ENCODE results near the gene GNAI3. TPM values are rescaled to one million over a fixed set of nuclear protein-coding genes. Genes with fewer than 3 reads are reported as not detected.

GNAI3 gene
- total RNA-seq, 4 donors from 2014 or later: 7.4 to 9.8 (median 8.3) TPM

DNA sequence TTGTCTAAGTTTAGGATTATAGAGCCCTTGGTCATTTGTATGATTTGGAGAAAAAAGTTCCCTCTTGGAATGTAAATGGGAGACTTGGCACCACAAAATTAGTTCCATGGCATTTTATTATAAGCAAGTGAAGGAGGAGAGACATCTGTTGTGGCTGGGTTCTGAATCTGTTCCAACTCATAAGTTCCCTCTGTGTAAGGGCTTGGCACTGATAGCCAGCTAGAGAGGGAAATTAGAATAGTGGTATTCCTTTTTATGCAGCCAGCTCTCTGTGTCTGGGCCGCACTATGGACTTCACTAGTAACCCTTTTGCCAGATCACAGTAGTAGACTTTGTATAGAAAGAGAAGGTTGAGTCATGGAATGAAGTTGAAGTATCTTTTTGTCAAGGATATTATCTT lies 31.1 kb downstream of the GNAI3 start:
- DNase-seq (ENCODE audit: low spot score): no peak
- TF ChIP-seq, protein P1, sequence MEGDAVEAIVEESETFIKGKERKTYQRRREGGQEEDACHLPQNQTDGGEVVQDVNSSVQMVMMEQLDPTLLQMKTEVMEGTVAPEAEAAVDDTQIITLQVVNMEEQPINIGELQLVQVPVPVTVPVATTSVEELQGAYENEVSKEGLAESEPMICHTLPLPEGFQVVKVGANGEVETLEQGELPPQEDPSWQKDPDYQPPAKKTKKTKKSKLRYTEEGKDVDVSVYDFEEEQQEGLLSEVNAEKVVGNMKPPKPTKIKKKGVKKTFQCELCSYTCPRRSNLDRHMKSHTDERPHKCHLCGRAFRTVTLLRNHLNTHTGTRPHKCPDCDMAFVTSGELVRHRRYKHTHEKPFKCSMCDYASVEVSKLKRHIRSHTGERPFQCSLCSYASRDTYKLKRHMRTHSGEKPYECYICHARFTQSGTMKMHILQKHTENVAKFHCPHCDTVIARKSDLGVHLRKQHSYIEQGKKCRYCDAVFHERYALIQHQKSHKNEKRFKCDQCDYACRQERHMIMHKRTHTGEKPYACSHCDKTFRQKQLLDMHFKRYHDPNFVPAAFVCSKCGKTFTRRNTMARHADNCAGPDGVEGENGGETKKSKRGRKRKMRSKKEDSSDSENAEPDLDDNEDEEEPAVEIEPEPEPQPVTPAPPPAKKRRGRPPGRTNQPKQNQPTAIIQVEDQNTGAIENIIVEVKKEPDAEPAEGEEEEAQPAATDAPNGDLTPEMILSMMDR (IDR thresholded peaks at IDR 0.05): no peak
- no peak for ATAC-seq (ENCODE audit: low FRiP score)

DNA sequence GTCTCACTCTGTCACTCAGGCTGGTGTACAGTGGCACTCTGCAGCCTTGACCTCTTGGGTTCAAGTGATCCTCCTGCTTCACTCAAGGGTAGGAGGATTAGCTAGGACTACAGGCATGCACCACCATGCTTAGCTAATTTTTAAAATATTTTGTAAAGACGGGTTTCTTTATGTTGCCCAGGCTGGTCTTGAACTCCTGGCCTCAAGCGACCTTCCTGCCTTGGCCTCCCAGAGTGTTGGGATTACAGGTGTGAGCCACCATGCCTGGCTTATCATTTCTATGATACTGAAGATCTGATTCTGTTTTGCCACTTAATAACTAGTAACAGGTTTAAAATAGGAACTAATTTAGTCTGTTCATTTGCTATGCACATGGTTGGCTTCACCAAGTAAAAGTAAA lies 33.6 kb downstream of the GNAI3 start:
- ATAC-seq (ENCODE audit: low FRiP score) (no peak), DNase-seq (ENCODE audit: low spot score) (no peak)
- TF ChIP-seq, protein P1 (IDR thresholded peaks at IDR 0.05): no peak

DNA sequence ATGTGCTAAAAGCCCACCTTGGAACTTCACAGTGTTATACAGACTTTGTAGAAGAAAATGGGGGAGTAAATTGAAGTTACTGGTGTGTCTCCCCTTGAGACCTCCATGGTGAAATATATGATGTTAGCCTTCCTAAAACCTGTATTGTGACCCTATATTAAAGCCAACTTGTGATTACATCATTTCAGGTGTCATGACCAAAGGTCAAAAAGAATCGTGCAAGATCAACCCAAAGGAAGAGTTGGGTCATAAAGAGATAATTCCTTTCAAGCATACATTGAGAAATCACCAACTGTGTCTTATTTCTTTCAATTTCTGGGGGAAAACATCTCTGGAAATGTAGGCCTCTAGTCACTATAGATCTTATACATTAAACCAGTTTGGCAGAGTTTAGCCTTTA lies 36.4 kb downstream of the GNAI3 start:
- DNase-seq (ENCODE audit: low spot score) (no peak), ATAC-seq (ENCODE audit: low FRiP score) (no peak)
- TF ChIP-seq, protein P1 (IDR thresholded peaks at IDR 0.05): no peak

DNA sequence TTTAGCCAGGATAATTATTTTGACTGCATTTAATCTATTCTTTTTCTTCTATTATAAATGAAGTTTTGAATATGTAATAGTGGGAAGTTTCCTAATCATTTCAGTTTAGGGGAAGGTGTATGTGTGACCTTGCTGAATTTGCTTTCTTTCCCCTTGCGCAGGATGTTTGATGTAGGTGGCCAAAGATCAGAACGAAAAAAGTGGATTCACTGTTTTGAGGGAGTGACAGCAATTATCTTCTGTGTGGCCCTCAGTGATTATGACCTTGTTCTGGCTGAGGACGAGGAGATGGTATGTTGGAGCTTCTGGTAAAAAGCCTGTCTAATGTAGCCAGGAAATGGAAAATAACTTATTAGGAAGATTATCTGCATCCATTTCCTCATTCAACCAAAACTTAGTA lies 37.6 kb downstream of the GNAI3 start:
- ATAC-seq (ENCODE audit: low FRiP score): no peak
- TF ChIP-seq, protein P1 (IDR thresholded peaks at IDR 0.05): no peak
- no peak for DNase-seq (ENCODE audit: low spot score)

DNA sequence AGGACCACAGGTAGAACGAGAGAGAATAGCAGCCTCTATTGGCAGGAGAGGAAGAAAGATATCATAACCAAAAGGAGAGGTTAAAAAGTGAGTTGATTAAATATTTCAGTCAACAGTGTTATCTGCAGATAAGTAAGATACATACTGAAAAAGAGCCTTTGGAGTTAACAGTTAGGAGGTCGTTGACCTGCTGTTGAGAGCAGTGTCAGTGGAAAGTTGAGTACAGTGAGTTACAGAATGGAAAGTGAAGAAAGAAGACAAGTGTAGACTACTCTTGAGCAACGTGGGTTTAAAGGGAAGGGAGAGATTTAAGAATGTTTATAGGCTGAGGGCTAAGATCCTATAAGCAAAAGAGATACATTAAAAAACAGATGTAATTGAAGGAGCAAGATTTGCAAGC lies 40.8 kb downstream of the GNAI3 start:
- DNase-seq (ENCODE audit: low spot score): no peak
- TF ChIP-seq, protein P1 (IDR thresholded peaks at IDR 0.05): no peak
- ATAC-seq (ENCODE audit: low FRiP score): no peak

DNA sequence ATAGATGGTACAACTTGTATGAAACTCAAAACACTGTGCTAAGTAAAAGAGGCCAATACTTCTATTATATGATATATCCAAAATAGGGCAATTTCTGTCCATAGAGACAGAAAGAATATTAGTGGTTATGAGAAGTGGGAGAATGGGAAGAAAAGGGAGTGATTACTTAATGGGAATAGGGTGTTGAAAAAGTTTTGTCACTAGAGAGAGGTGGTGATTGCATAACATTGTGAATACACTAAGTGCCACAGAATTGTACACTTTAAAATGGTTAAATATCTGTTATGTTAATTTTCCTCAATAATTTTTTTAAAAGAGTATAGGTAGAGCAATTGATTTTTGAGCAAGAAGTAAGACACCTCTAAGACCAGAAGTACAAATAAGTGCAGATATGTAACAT lies 41.3 kb downstream of the GNAI3 start:
- no peak for ATAC-seq (ENCODE audit: low FRiP score)
- DNase-seq (ENCODE audit: low spot score): no peak
- TF ChIP-seq, protein P1 (IDR thresholded peaks at IDR 0.05): no peak

DNA sequence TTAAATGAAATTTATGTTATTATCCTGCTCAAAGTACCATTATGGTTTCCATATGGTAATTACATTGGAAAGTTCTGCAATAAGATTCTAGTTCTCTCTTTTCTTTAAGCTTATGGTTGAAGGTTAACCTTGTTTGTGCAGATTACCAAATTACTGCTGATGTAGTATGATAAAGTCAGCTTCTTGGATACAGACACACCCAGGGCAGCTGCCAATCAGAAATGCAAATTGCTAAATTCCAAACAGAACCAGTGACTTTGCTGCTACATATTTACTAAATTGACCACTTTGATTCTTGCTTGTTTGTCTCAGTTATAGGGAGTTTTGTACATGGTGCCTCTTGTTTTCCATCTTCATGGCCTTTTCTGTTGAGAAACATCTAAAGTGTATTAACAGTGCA lies 44.5 kb downstream of the GNAI3 start:
- TF ChIP-seq, protein P1 (IDR thresholded peaks at IDR 0.05): no peak
- no peak for ATAC-seq (ENCODE audit: low FRiP score)

More for the DNA sequence above, 44.5 kb downstream of the GNAI3 start:
- no peak for DNase-seq (ENCODE audit: low spot score)
